Loucy (cell line): ENCODE data around the gene EEPD1.

ENCODE experiments used
- H2AFZ ChIP-seq: fragments of 200-600 bp; sonication (generic); 2 replicates; pipeline ENCODE4 v1.6.0; 2016; ENCODE audit warnings: antibody characterized with exemption, mild to moderate bottlenecking, low read length, moderate library complexity
- H3F3A ChIP-seq: fragments of 200-600 bp; 2 replicates; pipeline ENCODE4 v1.6.0; 2016; ENCODE audit warnings: antibody characterized with exemption, low read depth, mild to moderate bottlenecking
- H3K27me3 ChIP-seq: fragments of 200-600 bp; sonication (generic); 2 replicates; pipeline ENCODE4 v1.6.1; 2014; ENCODE audit warnings: low read length, mild to moderate bottlenecking; ENCODE audit not compliant: insufficient read depth, poor library complexity, severe bottlenecking
- H3K36me3 ChIP-seq: fragments of 200-600 bp; sonication (generic); 2 replicates; pipeline ENCODE4 v1.6.1; 2016; ENCODE audit warnings: low read length; ENCODE audit not compliant: insufficient read depth
- H3K4me1 ChIP-seq: fragments of 200-600 bp; sonication (generic); 2 replicates; pipeline ENCODE4 v1.5.1; 2014; ENCODE audit warnings: low read length, mild to moderate bottlenecking; ENCODE audit not compliant: insufficient read depth, poor library complexity, severe bottlenecking
- H3K4me2 ChIP-seq: fragments of 200-600 bp; sonication (generic); 2 replicates; pipeline ENCODE4 v1.6.0; 2014; ENCODE audit warnings: antibody characterized with exemption, low read length, low read depth, mild to moderate bottlenecking; ENCODE audit not compliant: poor library complexity, severe bottlenecking
- H3K4me3 ChIP-seq: fragments of 200-600 bp; sonication (generic); 2 replicates; pipeline ENCODE4 v1.5.1; 2014; ENCODE audit warnings: low read length, mild to moderate bottlenecking, mixed read lengths; ENCODE audit not compliant: poor library complexity, severe bottlenecking
- H3K79me2 ChIP-seq: fragments of 200-600 bp; sonication (generic); 2 replicates; pipeline ENCODE4 v1.6.1; 2014; ENCODE audit warnings: low read length; ENCODE audit not compliant: insufficient read depth
- H3K9ac ChIP-seq: fragments of 200-600 bp; sonication (generic); 2 replicates; pipeline ENCODE4 v1.6.0; 2014; ENCODE audit warnings: mild to moderate bottlenecking, low read depth, low read length, moderate library complexity; ENCODE audit not compliant: poor library complexity, severe bottlenecking
- H3K9me2 ChIP-seq: fragments of 200-600 bp; sonication (generic); replicated peaks from 2 replicates; pipeline ENCODE4 v1.6.1; 2016; ENCODE audit warnings: low read depth, low read length, mixed read lengths
- H3K9me3 ChIP-seq: fragments of 200-600 bp; sonication (generic); 2 replicates; pipeline ENCODE4 v1.6.1; 2014; ENCODE audit warnings: mild to moderate bottlenecking, antibody characterized with exemption, low read length, low read depth; ENCODE audit not compliant: insufficient read depth
- H4K20me1 ChIP-seq: fragments of 200-600 bp; sonication (generic); 2 replicates; pipeline ENCODE4 v1.6.0; 2014; ENCODE audit warnings: antibody characterized with exemption, low read length, mild to moderate bottlenecking; ENCODE audit not compliant: insufficient read depth, poor library complexity, severe bottlenecking
- EZH2phosphoT487 ChIP-seq: fragments of 200-600 bp; IDR thresholded peaks from 2 replicates; pipeline ENCODE4 v1.6.1; 2018; ENCODE audit warnings: antibody characterized with exemption, mild to moderate bottlenecking, moderate library complexity, borderline replicate concordance
- TF ChIP-seq, protein P1 (sequence below): fragments of 200-600 bp; sonication (generic); conservative IDR thresholded peaks from 2 replicates; pipeline ENCODE4 v1.5.1; 2014; ENCODE audit warnings: mild to moderate bottlenecking, antibody characterized with exemption, low read length

EEPD1 gene

GRCh38 chr7:36137754-36138153 lies 15.3 kb upstream of the EEPD1 start:
- no peaks in the 10 kb centered on the region for H3K9me3 ChIP-seq
- peak overlapping the region; percentile 43 for H3K4me2 ChIP-seq
- H3K4me3 ChIP-seq: no peak overlapping the region
- TF ChIP-seq EZH2phosphoT487: no peak
- TF ChIP-seq, protein P1, sequence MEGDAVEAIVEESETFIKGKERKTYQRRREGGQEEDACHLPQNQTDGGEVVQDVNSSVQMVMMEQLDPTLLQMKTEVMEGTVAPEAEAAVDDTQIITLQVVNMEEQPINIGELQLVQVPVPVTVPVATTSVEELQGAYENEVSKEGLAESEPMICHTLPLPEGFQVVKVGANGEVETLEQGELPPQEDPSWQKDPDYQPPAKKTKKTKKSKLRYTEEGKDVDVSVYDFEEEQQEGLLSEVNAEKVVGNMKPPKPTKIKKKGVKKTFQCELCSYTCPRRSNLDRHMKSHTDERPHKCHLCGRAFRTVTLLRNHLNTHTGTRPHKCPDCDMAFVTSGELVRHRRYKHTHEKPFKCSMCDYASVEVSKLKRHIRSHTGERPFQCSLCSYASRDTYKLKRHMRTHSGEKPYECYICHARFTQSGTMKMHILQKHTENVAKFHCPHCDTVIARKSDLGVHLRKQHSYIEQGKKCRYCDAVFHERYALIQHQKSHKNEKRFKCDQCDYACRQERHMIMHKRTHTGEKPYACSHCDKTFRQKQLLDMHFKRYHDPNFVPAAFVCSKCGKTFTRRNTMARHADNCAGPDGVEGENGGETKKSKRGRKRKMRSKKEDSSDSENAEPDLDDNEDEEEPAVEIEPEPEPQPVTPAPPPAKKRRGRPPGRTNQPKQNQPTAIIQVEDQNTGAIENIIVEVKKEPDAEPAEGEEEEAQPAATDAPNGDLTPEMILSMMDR: no peak
- H3K27me3 ChIP-seq: no peaks in the 10 kb centered on the region
- no peaks in the 10 kb centered on the region for H3K9me2 ChIP-seq
- no peaks in the 10 kb centered on the region for H3K36me3 ChIP-seq
- no peaks in the 10 kb centered on the region for H3K79me2 ChIP-seq
- H4K20me1 ChIP-seq: no peaks in the 10 kb centered on the region
- H3F3A ChIP-seq: no peaks in the 10 kb centered on the region
- no peak overlapping the region for H3K9ac ChIP-seq
- no peak overlapping the region for H2AFZ ChIP-seq
- H3K4me1 ChIP-seq: peaks cover 26% of the 10 kb centered on the region

- H3K4me2 ChIP-seq: no peak overlapping the region
- TF ChIP-seq, protein P1: no peak
- no peak for TF ChIP-seq EZH2phosphoT487
Measured at GRCh38 chr7:36138209-36138608, 14.8 kb upstream of the EEPD1 start.

GRCh38 chr7:36141351-36141750 lies 11.7 kb upstream of the EEPD1 start:
- Histone ChIP-seq H3K4me3 (no peak overlapping the region), H3K9ac (no peak overlapping the region), H3F3A (no peaks in the 10 kb centered on the region), H3K36me3 (no peaks in the 10 kb centered on the region), H4K20me1 (no peaks in the 10 kb centered on the region), H3K79me2 (no peaks in the 10 kb centered on the region), H3K4me1 (peaks cover 17% of the 10 kb centered on the region), H3K27me3 (no peaks in the 10 kb centered on the region), H3K4me2 (no peak overlapping the region), H3K9me2 (no peaks in the 10 kb centered on the region), H2AFZ (no peak overlapping the region), H3K9me3 (no peaks in the 10 kb centered on the region)
- TF ChIP-seq, protein P1: no peak
- TF ChIP-seq EZH2phosphoT487: no peak

More at GRCh38 chr7:36138209-36138608, 14.8 kb upstream of the EEPD1 start:
- Histone ChIP-seq H3K27me3 (no peaks in the 10 kb centered on the region), H3K9me3 (no peaks in the 10 kb centered on the region), H3K9me2 (no peaks in the 10 kb centered on the region), H4K20me1 (no peaks in the 10 kb centered on the region), H3F3A (no peaks in the 10 kb centered on the region), H3K9ac (no peak overlapping the region), H3K79me2 (no peaks in the 10 kb centered on the region), H2AFZ (no peak overlapping the region), H3K36me3 (no peaks in the 10 kb centered on the region), H3K4me1 (peaks cover 26% of the 10 kb centered on the region), H3K4me3 (no peak overlapping the region)
